ENCODE data around the gene BICDL1.

Gene BICDL1

DNA sequence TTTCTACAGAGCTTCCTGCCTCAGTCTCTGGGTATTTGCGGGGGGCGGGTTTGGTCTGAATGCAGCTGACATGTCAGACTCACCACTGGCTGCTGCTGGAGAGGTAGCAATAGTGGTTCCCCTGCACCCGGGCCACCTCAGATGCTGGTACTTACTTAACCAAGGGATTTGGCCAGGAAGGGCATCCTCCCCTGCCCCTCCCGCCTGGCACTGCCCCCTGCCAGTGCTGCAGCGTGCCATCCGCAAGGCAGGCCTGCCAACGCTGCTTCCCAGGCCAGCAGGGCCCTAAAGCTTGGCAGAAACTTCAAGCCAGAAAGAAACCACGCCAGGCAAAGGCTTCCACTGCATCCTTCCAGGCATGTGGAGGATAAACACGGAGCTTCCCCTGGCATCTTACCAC lies 105.4 kb downstream of the BICDL1 start:
- H3K27ac ChIP-seq = peak overlapping the region; percentile 44
- no peak for TF ChIP-seq ZFX (IDR thresholded peaks at IDR 0.05; ENCODE audit: borderline replicate concordance)
- TF ChIP-seq, protein P1, sequence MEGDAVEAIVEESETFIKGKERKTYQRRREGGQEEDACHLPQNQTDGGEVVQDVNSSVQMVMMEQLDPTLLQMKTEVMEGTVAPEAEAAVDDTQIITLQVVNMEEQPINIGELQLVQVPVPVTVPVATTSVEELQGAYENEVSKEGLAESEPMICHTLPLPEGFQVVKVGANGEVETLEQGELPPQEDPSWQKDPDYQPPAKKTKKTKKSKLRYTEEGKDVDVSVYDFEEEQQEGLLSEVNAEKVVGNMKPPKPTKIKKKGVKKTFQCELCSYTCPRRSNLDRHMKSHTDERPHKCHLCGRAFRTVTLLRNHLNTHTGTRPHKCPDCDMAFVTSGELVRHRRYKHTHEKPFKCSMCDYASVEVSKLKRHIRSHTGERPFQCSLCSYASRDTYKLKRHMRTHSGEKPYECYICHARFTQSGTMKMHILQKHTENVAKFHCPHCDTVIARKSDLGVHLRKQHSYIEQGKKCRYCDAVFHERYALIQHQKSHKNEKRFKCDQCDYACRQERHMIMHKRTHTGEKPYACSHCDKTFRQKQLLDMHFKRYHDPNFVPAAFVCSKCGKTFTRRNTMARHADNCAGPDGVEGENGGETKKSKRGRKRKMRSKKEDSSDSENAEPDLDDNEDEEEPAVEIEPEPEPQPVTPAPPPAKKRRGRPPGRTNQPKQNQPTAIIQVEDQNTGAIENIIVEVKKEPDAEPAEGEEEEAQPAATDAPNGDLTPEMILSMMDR (IDR thresholded peaks at IDR 0.05) = no peak; the same call in 1 of the 2 replicates

DNA sequence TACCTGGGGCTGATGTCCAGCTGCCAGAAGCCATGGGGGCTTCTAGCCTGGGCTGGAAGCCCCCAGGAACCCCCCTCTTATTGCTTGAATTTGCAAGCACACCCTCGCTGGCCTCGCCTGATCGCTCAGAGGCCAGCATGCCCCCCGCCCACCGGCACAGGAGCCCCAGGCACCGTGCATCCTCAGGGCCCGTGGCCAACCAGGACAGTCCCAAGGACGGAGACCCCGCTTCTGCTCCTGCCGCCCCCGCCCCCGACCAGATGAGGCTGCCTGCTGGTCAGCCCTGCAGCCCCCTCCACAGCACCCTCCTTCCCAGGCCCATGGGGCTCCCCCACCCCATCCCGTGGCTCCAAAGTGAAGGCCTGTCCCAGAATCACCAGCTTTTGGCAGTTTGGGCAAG lies 106.3 kb downstream of the BICDL1 start:
- TF ChIP-seq, protein P1 (IDR thresholded peaks at IDR 0.05) = no peak
- no peak for TF ChIP-seq ZFX (IDR thresholded peaks at IDR 0.05; ENCODE audit: borderline replicate concordance)
- H3K27ac ChIP-seq = peak overlapping the region; percentile 26; the same call in 1 of the 2 replicates

DNA sequence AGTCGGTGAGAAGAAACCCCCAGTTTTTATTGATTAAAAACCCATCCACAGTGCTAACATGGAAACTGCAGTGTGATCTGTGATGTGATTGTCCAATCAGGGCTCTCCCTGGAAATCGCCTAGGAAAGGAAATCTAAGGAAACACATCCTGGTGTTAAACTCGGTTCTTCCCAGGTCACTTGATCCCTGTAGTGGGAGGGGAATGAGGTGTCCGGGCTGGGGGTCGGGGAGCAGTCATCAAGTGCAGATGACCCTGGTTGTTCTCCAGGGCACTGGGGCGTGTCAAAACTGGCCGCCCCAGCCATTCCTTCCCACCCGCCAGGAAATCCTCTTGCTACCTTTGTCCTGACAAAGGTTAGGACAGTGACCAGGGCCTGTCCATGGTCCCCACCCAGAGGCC lies 106.7 kb downstream of the BICDL1 start:
- H3K27ac ChIP-seq = peak overlapping the region; percentile 26; the same call in 1 of the 2 replicates

DNA sequence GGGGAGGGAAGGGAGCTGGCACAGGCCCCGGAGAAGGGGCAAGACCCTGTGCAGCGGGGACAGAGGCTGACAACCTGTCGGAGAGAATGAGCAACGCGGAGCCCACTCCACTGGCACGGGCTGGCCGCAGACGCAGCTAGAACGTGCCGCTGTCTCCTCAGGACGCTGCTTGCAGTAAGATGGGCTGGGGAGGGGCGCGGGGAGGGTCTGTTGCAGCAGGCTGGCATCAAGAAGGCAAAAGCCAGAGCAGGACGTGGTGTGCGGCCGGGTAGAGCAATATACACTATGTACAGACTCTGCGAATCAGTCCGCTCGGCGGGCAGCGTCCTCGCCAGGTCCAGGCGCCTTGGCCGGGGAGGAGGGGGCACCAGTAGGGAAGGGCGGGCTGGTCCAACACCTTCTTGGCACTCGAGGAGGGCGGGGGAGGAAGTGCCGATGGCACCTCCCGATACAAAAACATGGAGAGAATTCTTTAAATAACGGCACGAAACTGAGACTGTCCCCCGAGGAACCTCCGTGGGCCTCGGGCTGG lies 107.7 kb downstream of the BICDL1 start:
- H3K27ac ChIP-seq = peak overlapping the region; percentile 31; the same call in 1 of the 2 replicates
- TF ChIP-seq ZFX (IDR thresholded peaks at IDR 0.05; ENCODE audit: borderline replicate concordance) = no peak
- TF ChIP-seq, protein P1 (IDR thresholded peaks at IDR 0.05) = no peak

More for the DNA sequence above, 106.7 kb downstream of the BICDL1 start:
- TF ChIP-seq, protein P1 (IDR thresholded peaks at IDR 0.05) = no peak
- no peak for TF ChIP-seq ZFX (IDR thresholded peaks at IDR 0.05; ENCODE audit: borderline replicate concordance)

DNA sequence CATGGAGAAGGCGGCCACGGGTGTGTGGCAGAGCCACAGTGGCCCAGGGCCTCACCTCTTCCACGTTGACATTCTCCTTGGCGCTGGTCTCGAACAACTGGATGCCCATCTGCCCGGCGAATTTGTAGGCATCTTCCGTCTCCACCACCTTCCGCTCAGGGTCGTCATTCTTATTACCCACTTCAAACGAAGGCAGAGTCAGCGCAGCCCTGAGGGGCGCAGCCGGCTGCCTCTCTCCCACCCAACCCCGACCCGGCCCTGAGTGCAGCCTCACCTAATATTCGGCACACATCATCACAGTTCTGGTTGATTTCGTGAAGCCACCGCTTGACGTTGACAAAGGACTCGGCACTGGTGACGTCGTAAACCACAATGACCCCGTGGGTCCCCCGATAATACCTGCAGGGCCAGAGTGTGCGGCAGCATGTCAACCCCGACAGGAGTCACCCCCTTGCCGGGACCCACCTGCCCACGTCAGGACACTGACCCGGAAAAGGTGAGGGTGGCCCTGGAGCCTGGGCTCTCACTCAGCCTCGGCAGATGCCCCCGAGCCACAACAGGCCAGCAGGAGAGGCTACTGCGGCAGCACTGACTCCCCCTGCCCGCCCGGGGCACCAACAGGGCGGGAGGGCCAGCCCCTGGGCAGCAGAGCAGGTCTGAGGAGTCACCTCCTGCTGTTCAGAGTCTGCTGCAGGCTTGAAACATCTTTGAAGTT lies 109.9 kb downstream of the BICDL1 start:
- H3K27ac ChIP-seq = no peak overlapping the region

DNA sequence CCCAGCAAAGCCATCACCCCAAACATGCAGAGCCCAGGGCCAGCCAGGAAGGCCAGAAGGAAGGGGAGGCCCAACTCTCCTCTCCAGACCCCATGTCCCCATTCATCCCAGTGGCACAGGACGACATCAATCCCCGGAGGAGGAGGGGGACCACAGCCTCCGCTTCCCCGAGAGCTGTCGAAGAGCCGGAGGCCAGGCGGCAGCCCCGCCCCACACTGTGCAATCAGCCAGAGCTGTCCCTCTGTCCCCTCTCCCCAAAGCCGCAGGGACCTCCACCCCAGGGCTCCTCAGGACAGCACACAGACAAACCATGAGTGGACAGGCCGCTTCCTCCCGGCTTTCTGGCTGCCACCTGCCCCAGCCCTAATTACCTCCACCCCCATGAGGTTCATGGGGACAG lies 110.7 kb downstream of the BICDL1 start:
- TF ChIP-seq, protein P1 (IDR thresholded peaks at IDR 0.05) = no peak
- TF ChIP-seq ZFX (IDR thresholded peaks at IDR 0.05; ENCODE audit: borderline replicate concordance) = no peak
- no peak overlapping the region for H3K27ac ChIP-seq

More for the DNA sequence above, 109.9 kb downstream of the BICDL1 start:
- TF ChIP-seq, protein P1 (IDR thresholded peaks at IDR 0.05) = no peak
- no peak for TF ChIP-seq ZFX (IDR thresholded peaks at IDR 0.05; ENCODE audit: borderline replicate concordance)

DNA sequence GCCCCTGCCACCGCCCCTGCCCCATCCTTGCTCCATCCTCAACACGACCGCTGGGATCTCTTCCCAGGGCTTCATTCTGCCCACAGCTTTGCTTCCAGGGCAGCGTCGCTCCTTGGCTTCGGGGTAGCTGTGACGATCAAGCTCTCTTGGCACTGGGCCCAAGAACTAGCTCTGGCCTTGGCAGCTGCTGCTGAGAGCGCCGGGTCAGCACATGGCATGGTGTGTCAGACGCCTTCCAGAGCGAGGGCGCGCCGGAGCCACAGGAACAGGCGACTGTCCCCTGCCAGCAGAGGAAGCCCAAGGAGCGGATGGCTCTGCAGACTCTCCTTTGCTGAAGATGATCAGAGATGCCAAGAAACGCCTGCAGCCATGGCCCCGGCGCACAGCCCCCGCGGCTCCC lies 111.6 kb downstream of the BICDL1 start:
- no peak overlapping the region for H3K27ac ChIP-seq
- TF ChIP-seq ZFX (IDR thresholded peaks at IDR 0.05; ENCODE audit: borderline replicate concordance) = no peak
- TF ChIP-seq, protein P1 (IDR thresholded peaks at IDR 0.05) = no peak

All from 22Rv1 (cell line).